ENCODE measurements around the gene PPP3R1.
A peak's percentile ranks its signal among the peaks of the same experiment; 100 is the strongest.

Gene PPP3R1

GRCh38 chr2:68230241-68231060 is 21.9 kb downstream of the PPP3R1 start:
- no peak for DNase-seq (ENCODE audit: low read depth)

GRCh38 chr2:68226794-68227193 is 25.5 kb downstream of the PPP3R1 start:
- no peak for DNase-seq (ENCODE audit: low read depth)

- no peak for DNase-seq (ENCODE audit: low read depth)
Measured at GRCh38 chr2:68225119-68225632, 27.2 kb downstream of the PPP3R1 start.

GRCh38 chr2:68223419-68223818 is 28.9 kb downstream of the PPP3R1 start:
- no peak for DNase-seq (ENCODE audit: low read depth)

- no peak for DNase-seq (ENCODE audit: low read depth)
Measured at GRCh38 chr2:68222287-68222686, 30.0 kb downstream of the PPP3R1 start.

- DNase-seq (ENCODE audit: low read depth), result no peak
Measured at GRCh38 chr2:68218343-68218901, 33.9 kb downstream of the PPP3R1 start.

GRCh38 chr2:68217729-68218128 is 34.6 kb downstream of the PPP3R1 start:
- DNase-seq (ENCODE audit: low read depth), result no peak

- no peak for DNase-seq (ENCODE audit: low read depth)
Measured at GRCh38 chr2:68216454-68217310, 35.6 kb downstream of the PPP3R1 start.

- DNase-seq (ENCODE audit: low read depth), result no peak
Measured at GRCh38 chr2:68214381-68214780, 38.0 kb downstream of the PPP3R1 start.

- no peak for DNase-seq (ENCODE audit: low read depth)
Measured at GRCh38 chr2:68206793-68207192, 45.5 kb downstream of the PPP3R1 start.

- no peak for DNase-seq (ENCODE audit: low read depth)
Measured at GRCh38 chr2:68203587-68203986, 48.7 kb downstream of the PPP3R1 start.

GRCh38 chr2:68200157-68200787 is 52.1 kb downstream of the PPP3R1 start:
- DNase-seq (ENCODE audit: low read depth), result no peak

GRCh38 chr2:68196120-68196716 is 56.1 kb downstream of the PPP3R1 start:
- peak; percentile 22 for DNase-seq (ENCODE audit: low read depth)

GRCh38 chr2:68195096-68195495 is 57.2 kb downstream of the PPP3R1 start:
- DNase-seq (ENCODE audit: low read depth), result no peak

- DNase-seq (ENCODE audit: low read depth), result no peak
Measured at GRCh38 chr2:68193787-68194372, 58.5 kb downstream of the PPP3R1 start.

- no peak for DNase-seq (ENCODE audit: low read depth)
Measured at GRCh38 chr2:68193144-68193543, 59.2 kb downstream of the PPP3R1 start.

- DNase-seq (ENCODE audit: low read depth), result no peak
Measured at GRCh38 chr2:68190991-68191731, 61.2 kb downstream of the PPP3R1 start.

GRCh38 chr2:68189991-68190784 is 62.1 kb downstream of the PPP3R1 start:
- DNase-seq (ENCODE audit: low read depth), result no peak

- no peak for DNase-seq (ENCODE audit: low read depth)
Measured at GRCh38 chr2:68188831-68189230, 63.5 kb downstream of the PPP3R1 start.

- no peak for DNase-seq (ENCODE audit: low read depth)
Measured at GRCh38 chr2:68187329-68187728, 65.0 kb downstream of the PPP3R1 start.

Measured in T-helper 22 cell (primary cell).